Stimulated activated CD8-positive, alpha-beta memory T cell treated with anti-CD3 and anti-CD28 coated beads, Interleukin-4, amount 100 ng/mL, for 24 hours (primary cell): ENCODE measurements around the gene SLC7A5.
A peak's percentile ranks its signal among the peaks of the same experiment; 100 is the strongest.
"Not testable (repeated sequence)": the region's sequence is repeated elsewhere in the genome, so short reads cannot be mapped to it uniquely, and the experiment has no call there.

ENCODE experiments used
- DNase-seq: peaks from one replicate; pipeline ENCODE4 v3.0.0-alpha.2; 2020; ENCODE audit warnings: low read depth

SLC7A5 gene

GRCh38 chr16:87869061-87869878 lies at the start of gene SLC7A5:
Gene SLC7A5 (minus strand): TSS chr16:87869507. CDS start chr16:87869422, 85 bp downstream.
- peak; percentile 84 for DNase-seq

GRCh38 chr16:87918338-87918737 lies 49.0 kb upstream of the SLC7A5 start:
- no peak for DNase-seq

GRCh38 chr16:87917503-87917902 lies 48.2 kb upstream of the SLC7A5 start:
- DNase-seq, result no peak

GRCh38 chr16:87914812-87915211 lies 45.5 kb upstream of the SLC7A5 start:
- DNase-seq, result no peak

- not testable (repeated sequence) for DNase-seq
These were observed 44.9 kb upstream of the SLC7A5 start for GRCh38 chr16:87914021-87914725.

- not testable (repeated sequence) for DNase-seq
These were observed 43.4 kb upstream of the SLC7A5 start for GRCh38 chr16:87912691-87913090.

GRCh38 chr16:87911106-87911763 lies 41.9 kb upstream of the SLC7A5 start:
- not testable (repeated sequence) for DNase-seq

- DNase-seq, result peak; percentile 79
These were observed 40.1 kb upstream of the SLC7A5 start for GRCh38 chr16:87909203-87909935.

- not testable (repeated sequence) for DNase-seq
These were observed 38.8 kb upstream of the SLC7A5 start for GRCh38 chr16:87908101-87908500.

- DNase-seq, result not testable (repeated sequence)
These were observed 36.2 kb upstream of the SLC7A5 start for GRCh38 chr16:87905521-87905920.

- not testable (repeated sequence) for DNase-seq
These were observed 35.7 kb upstream of the SLC7A5 start for GRCh38 chr16:87904963-87905362.

GRCh38 chr16:87900489-87900888 lies 31.2 kb upstream of the SLC7A5 start:
- not testable (repeated sequence) for DNase-seq

GRCh38 chr16:87897521-87898505 lies 28.5 kb upstream of the SLC7A5 start:
- peak; percentile 45 for DNase-seq

- DNase-seq, result not testable (repeated sequence)
These were observed 27.7 kb upstream of the SLC7A5 start for GRCh38 chr16:87896924-87897520.

- not testable (repeated sequence) for DNase-seq
These were observed 27.0 kb upstream of the SLC7A5 start for GRCh38 chr16:87896176-87896890.

- DNase-seq, result peak; percentile 75
These were observed 26.4 kb upstream of the SLC7A5 start for GRCh38 chr16:87895641-87896141.

GRCh38 chr16:87894005-87894404 lies 24.7 kb upstream of the SLC7A5 start:
- DNase-seq, result not testable (repeated sequence)

GRCh38 chr16:87891764-87892163 lies 22.5 kb upstream of the SLC7A5 start:
- DNase-seq, result no peak

- not testable (repeated sequence) for DNase-seq
These were observed 20.5 kb upstream of the SLC7A5 start for GRCh38 chr16:87889762-87890161.
